Measurements from ENCODE around the gene ANKRD42. TPM values are rescaled to one million over a fixed set of nuclear protein-coding genes. Genes with fewer than 3 reads are reported as not detected.
A peak's percentile ranks its signal among the peaks of the same experiment; 100 is the strongest.

ANKRD42 gene
- total RNA-seq, 1 experiment from 2014 or later = 6.7 TPM

DNA sequence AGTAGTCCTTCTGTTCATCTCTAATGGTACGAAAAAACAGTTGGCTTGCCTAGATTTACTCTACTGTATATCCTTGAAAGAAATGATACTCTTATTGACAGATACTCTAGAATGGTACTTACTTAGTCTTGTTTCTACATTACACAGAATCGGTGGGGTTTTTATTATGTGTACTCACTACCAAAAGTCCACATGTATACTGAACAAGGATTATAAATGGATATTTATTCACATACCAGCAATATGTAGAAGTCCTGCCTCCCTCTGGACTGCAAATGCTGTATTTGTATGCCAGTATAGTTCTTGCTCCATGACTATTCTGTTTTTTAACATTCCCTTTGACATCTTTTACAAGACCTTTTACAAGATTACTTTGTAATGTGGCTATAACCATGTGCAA lies 22.6 kb upstream of the ANKRD42 start:
- no peak for DNase-seq (ENCODE audit: low read depth)

DNA sequence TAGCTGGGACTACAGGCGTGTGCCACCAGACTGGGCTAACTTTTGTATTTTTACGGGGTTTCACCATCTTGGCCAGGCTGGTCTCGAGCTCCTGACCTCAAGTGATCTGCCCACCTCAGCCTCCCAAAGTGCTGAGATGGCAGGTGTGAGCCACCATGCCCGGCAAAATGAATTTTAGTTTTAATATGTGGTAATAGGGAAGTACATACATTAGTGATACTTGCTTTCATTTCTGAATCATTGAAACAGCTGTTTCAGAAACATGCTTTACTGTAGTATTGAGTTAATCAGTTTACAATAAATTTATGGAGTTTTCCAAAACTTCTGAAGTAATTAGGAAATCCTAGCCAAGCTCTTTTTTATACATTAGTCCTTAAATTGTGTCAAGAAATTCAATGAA lies 21.0 kb upstream of the ANKRD42 start:
- DNase-seq (ENCODE audit: low read depth) = no peak

DNA sequence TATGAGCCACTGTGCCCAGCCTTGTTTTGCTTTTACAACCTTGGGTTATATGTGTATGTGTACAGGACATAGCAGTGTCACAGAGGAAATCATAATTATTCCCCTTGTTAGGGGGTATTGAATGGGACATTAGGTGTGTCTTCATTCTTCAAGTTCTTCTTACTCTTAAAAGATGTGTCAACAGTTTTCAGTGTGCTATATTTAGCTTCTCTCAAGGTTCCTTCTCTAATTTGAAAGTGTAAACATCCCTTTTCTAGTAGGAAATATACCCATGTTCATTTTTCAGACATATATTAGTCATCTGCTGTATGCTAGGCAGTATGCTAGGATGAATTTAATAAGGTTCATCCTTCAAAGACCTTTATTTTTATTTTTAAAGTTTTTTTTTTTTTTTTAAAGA lies 19.5 kb upstream of the ANKRD42 start:
- no peak for DNase-seq (ENCODE audit: low read depth)

DNA sequence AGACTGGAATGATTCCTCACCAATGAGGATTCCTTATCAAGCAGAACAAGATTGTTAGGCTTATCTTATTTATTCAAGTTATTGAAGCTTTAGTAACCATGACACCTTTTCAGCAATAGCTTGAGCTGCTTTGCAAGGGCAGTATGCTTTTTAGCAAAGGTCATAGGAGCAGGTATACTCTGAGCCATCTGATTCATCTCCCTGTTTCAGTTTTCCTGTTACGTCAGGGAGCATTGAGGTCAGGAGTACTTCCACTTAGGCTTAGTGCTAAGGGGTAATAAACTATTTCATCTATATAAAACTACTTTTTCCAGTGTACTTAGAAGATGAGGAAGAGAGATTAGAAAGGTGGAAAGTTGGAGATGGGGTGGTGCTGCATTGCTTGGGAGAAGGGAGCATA lies 17.7 kb upstream of the ANKRD42 start:
- no peak for DNase-seq (ENCODE audit: low read depth)

DNA sequence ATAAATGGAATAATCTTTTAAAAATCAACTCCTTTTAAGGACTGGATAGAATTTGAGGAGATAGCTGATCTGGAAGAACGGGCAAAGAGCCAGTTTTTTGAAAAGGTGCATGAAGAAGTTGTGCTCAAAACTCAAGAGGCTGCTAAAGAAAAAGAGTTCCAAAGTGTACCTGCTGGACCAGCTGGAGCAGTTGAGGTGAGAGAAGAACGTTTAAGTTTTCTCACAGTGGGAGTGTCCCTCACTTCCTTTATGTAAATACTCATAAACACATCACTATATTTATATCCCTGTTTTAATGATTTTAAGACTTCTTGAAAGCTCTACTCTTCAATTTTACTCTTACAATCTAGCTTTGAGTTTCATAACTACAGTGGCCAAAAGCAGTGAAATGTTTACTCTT lies 11.7 kb upstream of the ANKRD42 start:
- no peak for DNase-seq (ENCODE audit: low read depth)

DNA sequence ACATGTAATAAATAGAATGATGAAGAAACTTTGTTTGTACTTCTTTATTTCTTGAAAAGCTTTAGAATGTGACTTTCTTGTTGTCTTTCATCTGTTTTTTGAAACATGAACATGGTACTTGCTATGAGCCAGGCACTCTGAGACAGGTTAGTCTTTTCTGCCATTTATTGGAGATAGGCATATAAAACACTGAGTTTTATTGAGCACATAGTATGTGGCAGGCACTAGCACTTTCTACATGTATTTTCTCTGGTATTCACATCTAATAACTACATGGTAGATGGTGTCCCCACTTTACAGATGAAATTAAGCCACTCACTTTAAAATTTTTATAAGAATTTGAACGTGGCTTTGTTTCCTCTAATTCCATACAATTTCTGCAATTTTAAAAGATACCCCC lies 7.7 kb upstream of the ANKRD42 start:
- DNase-seq (ENCODE audit: low read depth) = no peak

DNA sequence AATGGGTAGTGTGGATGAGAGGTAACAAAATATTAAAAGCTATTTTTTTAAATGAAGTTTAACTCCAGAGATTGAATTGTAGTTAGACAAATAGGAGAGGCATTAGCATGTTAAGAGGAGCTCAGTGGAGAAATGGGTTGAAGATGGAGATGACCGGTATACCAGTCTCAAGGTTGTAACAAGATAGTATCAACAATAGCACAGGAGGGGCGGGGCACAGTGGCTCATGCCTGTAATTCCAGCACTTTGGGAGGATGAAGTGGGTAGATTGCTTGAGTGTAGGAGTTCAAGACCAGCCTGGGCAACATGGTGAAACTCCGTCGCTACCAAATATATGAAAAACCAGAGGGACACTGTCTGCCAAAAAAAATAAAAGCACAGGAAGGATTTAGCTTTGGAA lies 6.0 kb upstream of the ANKRD42 start:
- no peak for DNase-seq (ENCODE audit: low read depth)

DNA sequence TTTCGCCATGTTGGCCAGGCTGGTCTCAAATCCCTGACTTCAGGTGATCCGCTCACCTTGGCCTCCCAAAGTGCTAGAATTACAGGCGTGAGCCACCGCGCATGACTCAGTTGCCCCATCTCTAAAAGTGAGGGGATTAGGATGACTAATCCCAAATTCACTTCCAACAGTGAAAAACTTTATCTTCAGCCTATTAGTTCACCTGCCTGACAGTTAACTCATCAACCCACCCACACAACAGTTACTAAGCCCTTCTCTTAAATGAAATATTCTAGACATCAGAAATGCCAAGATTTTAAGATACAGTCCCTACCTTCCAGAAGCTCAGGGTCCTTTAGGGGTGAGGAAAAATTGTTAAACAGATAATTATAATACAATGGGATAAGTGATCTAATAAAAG lies 2.0 kb upstream of the ANKRD42 start:
- no peak for DNase-seq (ENCODE audit: low read depth)

DNA sequence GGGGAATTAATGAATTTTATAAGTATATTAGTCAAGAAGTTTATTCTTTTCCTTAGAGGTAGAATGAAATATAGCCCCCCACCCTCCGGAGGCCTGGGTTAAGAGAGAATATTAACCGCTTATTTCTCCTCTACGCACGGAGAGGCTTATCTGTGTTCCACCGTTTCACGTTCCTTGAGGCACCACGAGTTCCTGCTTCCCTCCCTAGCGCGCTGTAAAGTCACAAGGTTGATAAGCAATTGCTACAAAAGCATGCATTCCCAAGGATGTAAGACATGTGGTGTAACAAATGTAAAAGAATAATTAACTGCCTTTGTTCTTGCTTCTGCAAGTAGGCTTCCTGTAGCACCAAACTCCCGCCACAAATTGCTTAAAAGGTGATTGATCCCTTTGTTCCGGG lies 1.5 kb upstream of the ANKRD42 start:
- DNase-seq (ENCODE audit: low read depth) = no peak

DNA sequence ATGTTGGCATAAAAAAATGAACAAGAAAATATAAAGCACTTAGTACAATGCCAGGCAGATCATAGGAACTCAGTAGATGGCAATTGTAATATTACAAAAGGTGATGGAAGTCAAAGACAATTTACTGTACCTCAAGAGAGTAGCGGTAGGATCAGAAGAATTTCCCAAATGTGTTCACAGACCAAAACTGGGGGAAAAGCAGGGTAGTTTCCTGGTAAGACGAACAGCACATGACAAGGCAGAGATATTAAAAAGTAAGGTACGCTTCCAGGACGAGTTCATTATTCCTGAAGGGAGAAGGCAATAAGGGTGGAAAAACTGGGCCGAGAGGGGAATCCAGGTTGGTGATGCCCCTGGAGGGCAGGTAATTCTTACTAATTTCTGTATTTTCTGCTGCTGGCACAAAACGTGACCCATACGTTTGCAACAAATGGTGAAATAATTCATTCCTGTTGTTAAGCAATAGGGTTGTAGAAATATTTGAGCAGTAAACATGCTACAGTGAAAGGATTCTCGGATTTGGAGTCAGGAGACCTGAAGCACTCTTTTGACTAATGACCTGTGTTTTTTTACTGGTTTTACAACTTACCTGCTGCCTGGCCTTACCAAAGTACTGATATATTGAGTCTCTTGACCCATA lies 786 bp upstream of the ANKRD42 start:
- DNase-seq (ENCODE audit: low read depth) = no peak

DNA sequence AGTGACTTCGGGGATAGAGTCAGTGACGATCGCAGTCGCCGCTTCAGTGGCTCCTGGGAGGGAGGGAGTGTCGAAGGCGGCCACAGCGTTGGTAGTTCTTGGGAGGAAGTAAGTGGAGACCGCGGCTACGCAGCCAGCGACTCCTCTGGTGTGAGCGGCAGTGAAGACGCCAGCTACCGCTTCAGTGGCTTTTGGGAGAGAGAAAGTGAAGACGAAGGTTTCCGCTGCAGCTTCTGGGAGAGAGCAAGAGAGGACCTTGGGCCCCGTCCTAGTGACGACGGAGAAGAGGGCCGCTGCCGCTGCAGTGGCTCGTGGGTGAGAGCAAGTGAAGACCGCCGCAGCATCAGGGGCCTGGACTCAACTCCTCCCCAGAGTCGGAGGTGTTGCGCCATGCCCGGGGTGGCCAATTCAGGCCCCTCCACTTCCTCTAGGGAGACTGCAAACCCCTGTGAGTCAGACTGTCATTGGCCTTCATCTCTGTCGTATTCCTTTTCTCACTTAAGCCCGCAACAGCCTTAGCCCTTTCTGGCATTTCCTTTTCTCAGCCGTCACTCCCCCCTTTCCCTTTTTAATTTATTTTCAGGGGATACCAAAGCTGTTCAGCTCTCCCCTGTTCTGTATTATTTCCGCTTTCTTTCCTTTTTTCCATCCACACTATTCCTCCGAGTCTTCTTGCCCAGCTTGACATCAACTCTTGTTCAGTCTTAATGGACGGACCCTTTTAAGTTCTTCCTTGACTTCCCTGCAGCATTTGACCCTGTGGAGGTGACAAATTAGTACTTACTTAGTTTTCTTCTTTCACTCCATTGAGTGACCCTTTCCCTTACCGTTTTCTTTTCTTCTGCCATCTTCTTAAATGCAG lies 1.0 kb downstream of the ANKRD42 start:
- DNase-seq (ENCODE audit: low read depth) = peak; percentile 78

DNA sequence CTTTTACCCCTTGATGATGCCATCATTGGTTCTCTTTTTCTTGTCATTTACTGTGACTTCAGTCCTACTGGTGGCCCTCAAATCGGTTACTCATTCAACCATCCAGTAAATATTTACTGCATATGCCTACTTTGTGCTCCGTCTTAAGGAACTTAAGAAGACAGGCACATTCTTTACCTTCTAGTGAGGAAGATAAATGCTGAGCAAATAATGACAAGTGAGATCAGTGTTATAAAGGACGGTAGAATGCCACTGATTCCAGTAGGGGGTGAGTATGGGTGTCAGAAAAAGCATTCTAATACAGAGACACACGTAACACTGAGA lies 1.6 kb downstream of the ANKRD42 start:
- DNase-seq (ENCODE audit: low read depth) = peak; percentile 23

DNA sequence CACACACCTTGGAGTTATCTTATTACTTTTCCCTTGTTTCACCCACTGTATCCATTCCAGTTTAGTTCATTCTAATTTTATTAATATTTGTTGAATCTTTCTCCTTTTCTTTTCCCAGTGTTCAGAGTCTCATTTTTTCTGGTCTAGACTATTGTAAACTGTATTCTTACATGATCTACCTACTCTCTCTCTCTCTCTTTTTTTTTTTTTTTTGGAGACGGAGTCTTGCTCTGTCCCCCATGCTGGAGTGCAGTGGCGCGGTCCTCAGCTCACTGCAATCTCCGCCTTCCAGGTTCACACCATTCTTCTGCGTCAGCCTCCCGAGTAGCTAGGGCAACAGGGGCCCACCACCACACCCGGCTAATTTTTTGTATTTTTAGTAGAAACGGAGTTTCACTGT lies 2.1 kb downstream of the ANKRD42 start:
- no peak for DNase-seq (ENCODE audit: low read depth)

DNA sequence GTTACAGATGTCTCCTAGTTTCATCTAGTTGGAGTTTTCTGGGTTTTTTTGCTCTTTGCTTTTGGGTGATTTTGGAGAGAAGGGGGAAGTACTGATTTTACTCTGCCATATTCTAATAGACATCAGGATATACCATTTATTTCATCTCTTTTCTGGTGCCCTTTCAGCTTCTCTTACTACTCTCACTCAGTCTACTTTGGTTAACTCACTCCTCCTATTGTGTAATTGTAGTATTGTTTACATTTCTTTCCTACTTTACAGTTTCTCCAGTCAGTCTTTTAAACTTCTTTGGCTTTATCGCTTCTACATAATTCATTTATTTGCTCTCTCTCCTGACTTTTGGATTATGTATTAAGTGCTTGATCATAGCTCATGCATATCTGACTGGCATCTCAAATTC lies 6.5 kb downstream of the ANKRD42 start:
- no peak for DNase-seq (ENCODE audit: low read depth)

DNA sequence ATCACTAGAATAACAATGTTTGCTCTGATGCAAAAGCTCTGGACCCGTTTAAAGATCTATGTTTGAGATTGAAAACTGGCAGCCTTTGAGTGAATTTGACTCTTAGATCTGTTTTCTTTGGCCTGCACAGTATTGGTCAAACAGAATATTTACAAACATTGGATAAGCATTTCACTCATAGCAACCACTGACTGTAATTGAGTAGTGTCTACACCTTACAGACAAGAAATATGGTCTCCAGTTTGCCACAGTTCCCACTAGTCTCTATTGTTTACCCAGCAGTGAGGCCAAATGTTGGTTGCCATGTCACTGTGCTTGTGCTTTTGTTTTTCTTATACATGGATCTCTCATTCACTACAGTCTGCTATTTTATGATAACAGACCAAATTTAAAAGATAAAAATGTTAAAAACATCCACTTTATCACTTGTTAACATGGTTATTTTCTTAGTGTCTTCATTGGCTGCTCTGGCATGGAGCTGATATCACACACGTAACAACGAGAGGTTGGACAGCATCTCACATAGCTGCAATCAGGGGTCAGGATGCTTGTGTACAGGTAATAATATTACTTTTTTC lies 12.2 kb downstream of the ANKRD42 start:
- no peak for DNase-seq (ENCODE audit: low read depth)

DNA sequence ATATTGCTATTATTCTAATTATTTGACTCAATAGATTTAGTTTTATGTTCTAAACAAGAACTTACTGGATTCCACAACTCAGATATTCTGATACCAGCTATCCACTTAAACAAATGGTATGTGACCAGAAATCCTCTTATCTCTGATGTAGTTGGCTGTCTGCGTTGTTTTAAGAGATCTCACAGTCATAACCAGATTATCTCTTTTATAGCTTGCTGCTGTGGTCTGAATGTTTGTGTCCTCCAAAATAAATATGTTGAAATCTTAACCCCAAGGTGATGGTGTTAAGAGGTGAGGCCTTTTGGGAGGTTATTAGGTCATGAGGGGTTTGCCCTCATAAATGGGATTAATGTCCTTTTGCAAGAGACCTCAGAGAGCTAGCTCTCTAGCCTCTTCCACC lies 12.7 kb downstream of the ANKRD42 start:
- DNase-seq (ENCODE audit: low read depth) = no peak

DNA sequence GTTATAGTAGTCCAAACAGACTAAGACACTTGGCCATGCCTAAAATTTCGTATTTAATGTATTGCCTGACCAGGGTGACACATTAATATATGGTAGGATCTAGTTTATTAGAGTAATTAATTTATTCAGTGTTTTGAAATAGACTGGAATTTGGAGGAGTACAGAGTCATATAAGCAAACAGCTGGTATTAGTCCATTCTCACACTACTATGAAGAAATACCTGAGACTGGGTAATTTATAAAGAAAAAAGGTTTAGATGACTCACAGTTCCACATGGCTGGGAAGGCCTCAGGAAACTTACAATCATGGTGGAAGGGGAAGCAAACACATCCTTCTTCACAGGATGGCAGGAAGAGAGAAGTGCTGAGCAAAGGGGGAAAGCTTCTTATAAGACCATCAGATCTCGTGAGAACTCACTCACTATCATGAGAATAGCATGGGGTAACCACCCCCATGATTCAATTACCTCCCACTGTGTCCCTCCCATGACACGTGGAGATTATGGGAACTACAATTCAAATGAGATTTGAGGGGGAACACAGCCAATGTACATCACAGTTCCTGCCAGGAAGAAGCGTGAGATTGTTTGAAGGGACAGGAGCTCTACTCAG lies 13.4 kb downstream of the ANKRD42 start:
- DNase-seq (ENCODE audit: low read depth) = peak; percentile 34

DNA sequence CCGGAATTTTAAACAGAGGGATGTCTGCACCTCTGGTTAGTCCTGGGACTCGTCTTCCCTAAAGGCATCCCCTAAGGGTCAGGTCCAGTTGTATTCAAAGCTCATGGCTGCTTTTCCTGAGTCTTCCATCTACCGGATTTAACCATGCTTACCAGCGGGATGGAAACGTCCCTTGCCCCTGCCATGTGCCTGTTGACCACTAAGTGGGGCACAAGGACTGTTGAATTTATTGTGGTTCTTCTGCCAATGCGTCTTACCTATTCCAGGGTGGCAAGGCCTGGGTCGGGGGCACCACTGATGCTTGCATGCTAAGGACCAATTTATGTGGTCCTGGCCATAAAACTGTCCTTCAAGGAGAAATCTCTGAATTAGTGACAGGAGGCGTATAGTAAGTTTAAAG lies 25.6 kb downstream of the ANKRD42 start:
- peak; percentile 8 for DNase-seq (ENCODE audit: low read depth)

DNA sequence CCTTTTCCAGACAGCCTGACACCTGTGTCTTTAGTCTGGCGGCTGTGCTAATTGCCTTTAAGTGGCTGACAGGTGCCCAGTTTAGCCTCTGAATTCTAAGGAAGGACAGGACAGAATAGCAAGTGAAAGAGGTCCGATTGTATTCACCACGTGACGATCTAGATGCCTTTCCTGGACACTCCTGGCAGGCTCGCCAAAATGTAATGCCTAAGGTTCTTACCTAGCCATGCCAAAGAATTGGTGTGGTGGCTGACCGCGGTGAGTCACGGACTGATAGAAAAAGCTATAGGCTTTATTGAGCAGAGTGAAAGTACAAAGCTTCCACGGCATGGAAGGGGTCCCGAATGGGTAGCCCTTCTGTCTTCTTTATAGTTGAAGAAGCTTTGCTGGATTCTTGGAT lies 26.7 kb downstream of the ANKRD42 start:
- peak; percentile 65 for DNase-seq (ENCODE audit: low read depth)

DNA sequence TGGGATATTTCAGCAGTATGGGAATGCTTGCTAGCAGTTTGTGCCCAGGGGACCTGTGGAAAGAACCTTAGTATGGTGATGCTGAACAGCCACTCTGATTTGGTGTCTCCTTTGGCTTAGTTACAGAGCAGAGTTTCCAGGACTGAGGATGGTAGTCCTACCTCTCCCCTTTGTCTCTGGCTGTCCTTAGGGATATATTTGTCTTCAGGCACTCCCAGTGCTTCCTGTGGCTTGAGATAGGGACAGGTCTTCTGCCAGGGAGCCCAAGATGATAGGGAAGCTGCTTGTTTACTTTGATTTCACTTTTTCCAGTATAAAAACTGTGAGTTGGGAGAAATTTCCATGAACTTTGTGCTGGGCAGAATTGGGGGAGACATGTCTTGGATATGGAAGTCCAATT lies 28.2 kb downstream of the ANKRD42 start:
- no peak for DNase-seq (ENCODE audit: low read depth)

DNA sequence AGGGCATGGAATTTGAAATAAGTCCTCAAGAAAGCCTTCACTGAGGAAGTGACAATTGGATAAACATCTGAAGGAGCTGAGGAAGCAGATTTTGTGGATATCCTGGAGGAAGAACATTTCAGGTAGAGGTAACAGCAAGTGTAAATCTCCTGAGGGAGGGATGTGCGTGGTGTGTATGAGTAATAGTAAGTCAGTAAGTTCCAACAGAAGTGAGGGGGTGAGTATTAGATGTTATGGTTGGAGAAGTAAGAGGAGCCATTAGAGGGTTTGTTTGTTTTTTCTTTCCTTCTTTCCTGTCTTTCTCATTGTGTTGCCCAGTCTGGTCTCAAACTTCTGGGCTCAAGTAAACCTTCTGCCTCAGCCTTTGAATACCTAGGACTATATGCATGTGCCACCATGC lies 29.0 kb downstream of the ANKRD42 start:
- DNase-seq (ENCODE audit: low read depth) = peak; percentile 15

DNA sequence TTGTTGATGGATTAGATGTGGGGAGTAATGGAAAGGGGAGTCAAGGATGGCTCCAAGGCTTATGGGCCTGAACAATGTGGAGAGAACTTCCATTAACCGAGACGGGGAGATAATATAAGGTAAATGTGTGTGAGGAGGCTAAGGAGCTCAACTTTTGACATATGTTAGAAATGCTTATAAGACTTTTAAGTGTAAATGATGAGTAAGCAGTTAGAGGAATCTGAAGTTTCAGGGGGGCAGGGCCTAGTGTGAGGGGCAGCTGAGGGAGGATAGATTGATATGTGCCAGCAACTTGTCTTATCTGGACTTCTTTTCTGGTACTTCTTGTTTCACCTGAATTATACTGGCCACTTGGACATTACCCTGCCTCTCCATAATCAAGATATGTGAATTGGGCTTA lies 29.9 kb downstream of the ANKRD42 start:
- DNase-seq (ENCODE audit: low read depth) = no peak

DNA sequence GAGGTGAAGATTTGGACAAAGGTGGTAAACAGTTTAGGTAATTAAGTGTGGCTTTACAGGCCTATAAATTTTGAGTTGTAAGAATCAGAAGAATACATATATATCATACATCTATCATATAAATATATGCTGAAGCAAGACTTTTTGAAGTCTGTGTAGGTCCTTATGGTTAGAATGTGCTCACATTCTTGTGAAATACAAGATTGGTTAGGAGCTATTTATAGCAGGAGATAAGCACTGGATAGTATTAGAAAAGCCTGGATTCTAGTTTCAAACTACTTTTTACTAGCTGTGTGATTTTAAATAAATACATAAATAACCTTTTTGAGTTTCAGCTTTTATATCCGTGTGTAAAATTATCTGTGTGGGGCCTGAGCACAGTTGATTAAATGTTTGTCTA lies 42.3 kb downstream of the ANKRD42 start:
- DNase-seq (ENCODE audit: low read depth) = no peak

Data from HT1080 (cell line).